Measurements from ENCODE around the gene NRCAM. TPM values are rescaled to one million over a fixed set of nuclear protein-coding genes. Genes with fewer than 3 reads are reported as not detected.

The NRCAM gene
- total and polyA plus RNA-seq, 10 of the 15 experiments (the other 5 are each of a cell fraction or from before 2014, with no cell fraction given), result 0.30 to 2.0 (median 1.0) TPM

GRCh38 chr7:108408296-108408991, 47.8 kb downstream of the NRCAM start:
- CTCF ChIA-PET, result interaction anchor here (0.7 to 1.3 kb wide), 4 partner anchors 14 to 93 kb away, joined by 3 to 4 read pairs (median 3); no protein-coding TSS in a partner anchor
- no peaks in the 10 kb centered on the region for H3K79me2 ChIP-seq (ENCODE audit: control insufficient read depth, insufficient read depth, low read length)

More at GRCh38 chr7:108408296-108408991, 47.8 kb downstream of the NRCAM start:
- ChIA-PET POLR2A (no interaction called here), RAD21 (ENCODE audit: unreplicated experiment) (no interaction called here), SMC1A (ENCODE audit: uncharacterized antibody, unreplicated experiment) (interaction anchor here (1.1 to 1.9 kb wide), 5 partner anchors 9 to 88 kb away, joined by 3 to 6 read pairs (median 3); no protein-coding TSS in a partner anchor)
- Histone ChIP-seq H3K9ac (ENCODE audit: control insufficient read depth, insufficient read depth, low read length) (no peak overlapping the region), H3K4me3 (no peak overlapping the region), H3K9me3 (replicated peaks; ENCODE audit: control insufficient read depth, insufficient read depth, low read length) (no peaks in the 10 kb centered on the region), H3K36me3 (ENCODE audit: control insufficient read depth in 2 of 2, insufficient read depth in 2 of 2, low read length in 1 of 2) (no peaks in the 10 kb centered on the region), H3K4me2 (ENCODE audit: control insufficient read depth, insufficient read depth) (no peak overlapping the region), H2AFZ (ENCODE audit: control insufficient read depth, low read depth, low read length) (no peak overlapping the region), H4K20me1 (ENCODE audit: control insufficient read depth, insufficient read depth) (no peaks in the 10 kb centered on the region), H3K4me1 (ENCODE audit: control insufficient read depth, insufficient read depth, low read length) (no peaks in the 10 kb centered on the region), H3K27ac (ENCODE audit: control insufficient read depth, insufficient read depth) (no peak overlapping the region), H3K27me3 (replicated peaks in 1 of 2; ENCODE audit: control insufficient read depth in 2 of 2, insufficient read depth in 2 of 2, low read length in 1 of 2) (no peaks in the 10 kb centered on the region; a peak in 2 of 4 replicates)
- 23% methylated on average over 7 of the region's 7 CpGs for WGBS (ENCODE audit: insufficient coverage, insufficient replicate concordance, low lambda C conversion rate, missing lambda C conversion rate)
- intact Hi-C loops (cut with micrococcal nuclease; ENCODE audit: unreplicated experiment) (no loop called here), in situ Hi-C loops (cut with MboI) (no loop called here)
- no TSS peak for BruUV-seq (replicated peaks)
- no peak for DNase-seq (ENCODE audit: low read depth, low spot score)
- no peak for FAIRE-seq
- no peak for ATAC-seq
- TF ChIP-seq CBFB (IDR thresholded peaks at IDR 0.05; ENCODE audit: low read depth), result no peak
- TF ChIP-seq ELK1 (IDR thresholded peaks at IDR 0.05; ENCODE audit: low read depth, low read length), result no peak
- TF ChIP-seq YY1 (IDR thresholded peaks at IDR 0.05; ENCODE audit: low read depth, low read length), result no peak
- no peak for TF ChIP-seq MXI1 (IDR thresholded peaks at IDR 0.05; ENCODE audit: low read depth, low read length)
- no peak for TF ChIP-seq PBX3 (IDR thresholded peaks at IDR 0.05; ENCODE audit: insufficient replicate concordance, low read depth, low read length)
- no peak for TF ChIP-seq CHD4 (IDR thresholded peaks at IDR 0.05)
- no peak for TF ChIP-seq MAX (IDR thresholded peaks at IDR 0.05; ENCODE audit: low read depth, low read length)
- TF ChIP-seq FOXK2 (IDR thresholded peaks at IDR 0.05), result no peak
- TF ChIP-seq ZNF274 (IDR thresholded peaks at IDR 0.05; ENCODE audit: insufficient read depth, insufficient read length), result no peak
- no peak for TF ChIP-seq CHD1 (IDR thresholded peaks at IDR 0.05; ENCODE audit: low read depth, low read length)
- no peak for TF ChIP-seq NR2F1 (conservative IDR thresholded peaks at IDR 0.05)
- no peak for TF ChIP-seq TARDBP (IDR thresholded peaks at IDR 0.05; ENCODE audit: borderline replicate concordance)
- no peak for TF ChIP-seq NR2C1 (IDR thresholded peaks at IDR 0.05)
- TF ChIP-seq CEBPZ (IDR thresholded peaks at IDR 0.05; ENCODE audit: low read depth, low read length), result no peak
